Skin epidermis (tissue), 12 donors: ENCODE measurements around the gene CSNK1G3.

ENCODE experiments used
- H3K27ac ChIP-seq, 21 experiments: fragments of 200-600 bp; sonication (generic) in 11 of 21; one replicate each; pipeline ENCODE4 v1.5.0; 2020; ENCODE audit warnings: mild to moderate bottlenecking in 3 of 21, inconsistent platforms in 2 of 21, moderate library complexity in 2 of 21
- H3K4me3 ChIP-seq, 7 experiments: fragments of 200-600 bp; sonication (generic) in 2 of 7; one replicate each; pipeline ENCODE4 v1.5.0; 2020; ENCODE audit warnings: inconsistent platforms in 2 of 7, mild to moderate bottlenecking in 2 of 7, moderate library complexity in 1 of 7

Gene CSNK1G3

DNA sequence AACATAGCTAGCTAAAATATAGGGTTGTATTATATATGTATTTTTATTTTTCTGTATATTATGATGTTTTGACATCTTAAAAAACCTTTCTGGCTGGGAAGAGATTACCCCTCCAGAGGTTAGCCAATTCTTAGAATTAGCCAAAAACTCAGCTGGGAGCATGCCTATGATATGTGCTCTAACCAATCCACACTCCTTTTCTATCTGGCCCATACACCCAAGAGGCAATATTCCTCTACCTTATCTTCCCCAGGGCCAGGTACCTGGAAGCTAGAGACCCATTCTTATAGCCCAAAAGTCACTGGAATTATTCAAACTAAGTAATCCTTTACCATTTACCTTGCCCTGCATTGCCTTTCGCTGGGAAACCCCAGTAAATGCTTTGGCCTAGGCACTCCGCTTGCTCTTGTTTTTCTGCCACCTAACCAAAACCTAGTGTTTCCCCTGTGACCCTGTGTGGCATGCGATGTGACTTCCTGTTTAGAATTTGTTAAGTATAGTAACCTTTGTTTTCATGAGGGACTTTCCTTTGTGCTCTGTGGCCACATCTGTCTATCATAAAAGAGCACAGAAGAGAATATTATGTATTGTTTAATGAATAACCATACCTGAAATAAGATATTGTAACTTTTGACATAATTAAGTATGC is 37.4 kb downstream of the CSNK1G3 start:
- H3K27ac ChIP-seq = no peak overlapping the region

DNA sequence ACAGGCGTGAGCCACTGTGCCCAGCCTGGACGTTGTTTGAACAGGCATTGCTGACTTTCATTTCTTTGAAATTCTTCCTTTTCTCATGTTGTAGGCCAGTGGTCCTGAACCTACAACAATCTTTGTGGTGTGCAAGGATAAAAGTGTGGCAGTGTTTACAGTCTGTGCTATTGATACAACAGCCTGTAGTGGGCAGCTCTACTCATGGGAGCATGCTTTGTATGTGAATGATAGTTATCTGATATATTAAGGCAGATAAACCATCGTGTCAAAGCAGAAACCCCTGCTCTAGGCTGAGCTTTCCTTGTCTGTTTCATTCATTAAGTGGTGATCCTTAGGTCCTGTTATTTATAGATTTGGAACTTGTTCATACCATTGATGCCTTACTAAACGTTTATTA is 42.6 kb downstream of the CSNK1G3 start:
- Histone ChIP-seq H3K27ac (no peak overlapping the region), H3K4me3 (no peak overlapping the region)

More for the DNA sequence above, 37.4 kb downstream of the CSNK1G3 start:
- H3K4me3 ChIP-seq = no peak overlapping the region

DNA sequence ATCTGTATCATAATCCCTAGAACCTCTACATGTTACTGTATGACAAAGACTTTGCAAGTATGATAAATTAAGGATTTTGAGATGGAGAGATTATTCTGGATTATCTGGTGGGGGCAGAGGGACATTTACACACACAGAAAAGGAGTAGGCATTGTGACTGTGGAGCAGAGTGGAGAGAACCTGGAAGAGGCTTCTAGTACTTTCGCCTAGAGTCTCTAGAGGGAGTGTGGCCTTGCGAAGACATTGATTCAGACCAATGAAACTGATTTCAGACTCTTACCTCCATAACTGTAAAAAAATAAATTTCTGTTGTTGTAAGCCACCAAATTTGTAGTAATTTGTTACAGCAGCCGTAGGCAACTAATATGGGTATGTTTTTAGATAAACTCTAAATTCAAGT is 45.9 kb downstream of the CSNK1G3 start:
- Histone ChIP-seq H3K27ac (no peak overlapping the region), H3K4me3 (no peak overlapping the region)

DNA sequence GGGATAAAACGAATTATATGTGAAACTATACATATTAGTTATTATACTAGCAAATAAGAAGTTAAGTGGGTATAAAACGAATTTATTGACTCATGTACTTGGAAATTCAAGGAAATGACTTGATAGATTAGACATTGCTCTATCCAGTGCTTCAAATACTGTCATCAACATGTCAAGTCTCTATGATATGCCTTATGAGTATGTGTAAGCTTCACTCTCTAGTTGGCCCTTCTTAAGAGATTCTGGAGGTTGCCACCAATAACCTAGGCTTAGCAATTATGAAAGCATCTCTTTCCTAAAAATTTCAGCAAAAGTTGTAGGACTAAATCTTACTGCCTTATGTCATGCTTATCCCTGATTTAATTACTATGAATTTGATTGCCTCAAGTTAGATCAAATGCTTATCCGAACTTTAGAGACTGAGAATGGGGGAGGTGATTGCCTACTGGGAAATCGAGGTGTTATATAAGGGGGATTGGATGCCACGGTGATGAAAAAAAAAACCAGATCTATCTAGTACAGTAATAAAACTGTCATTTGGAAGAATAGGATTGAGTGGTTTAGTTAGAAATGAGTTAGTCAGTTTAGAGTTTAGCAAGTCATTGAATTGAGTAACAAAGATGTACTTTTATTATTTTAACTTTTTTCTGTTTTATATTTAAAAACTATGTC is 46.9 kb downstream of the CSNK1G3 start:
- Histone ChIP-seq H3K27ac (no peak overlapping the region), H3K4me3 (no peak overlapping the region)

DNA sequence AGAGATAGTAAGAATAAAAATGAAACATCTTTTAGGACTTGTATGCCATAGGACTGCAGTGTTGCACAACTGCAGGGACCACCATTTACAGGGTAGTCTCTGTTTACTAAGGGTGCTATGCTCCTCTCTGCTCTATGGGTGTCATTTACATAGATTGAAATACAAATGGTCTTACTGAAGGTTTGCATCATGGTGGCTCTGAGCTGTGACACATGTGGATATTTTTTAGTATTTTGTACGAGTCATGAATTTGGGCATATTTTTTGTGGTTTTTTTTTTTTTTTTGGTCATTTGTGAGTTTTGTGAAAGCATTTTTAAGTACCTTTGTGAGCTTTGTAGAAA is 47.4 kb downstream of the CSNK1G3 start:
- Histone ChIP-seq H3K4me3 (no peak overlapping the region), H3K27ac (no peak overlapping the region)

DNA sequence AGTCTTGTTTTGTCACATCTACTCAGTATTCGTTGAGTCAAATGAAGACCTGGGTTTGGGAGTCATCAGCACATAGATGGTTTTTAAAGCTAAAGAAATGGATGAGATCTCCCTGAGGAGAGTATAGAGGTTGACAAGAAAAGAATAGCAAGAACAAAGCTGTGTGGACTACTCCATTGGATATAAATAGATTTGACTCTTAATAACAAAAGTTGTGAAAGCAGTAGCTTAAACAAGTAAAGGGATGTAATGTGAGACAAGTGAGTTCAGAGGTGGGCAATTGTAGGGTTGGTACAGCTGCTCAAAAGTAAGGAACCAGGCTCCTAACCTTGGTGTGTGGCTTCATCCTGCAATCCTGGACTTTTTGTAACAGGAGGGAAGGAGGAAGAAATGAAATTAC is 49.3 kb downstream of the CSNK1G3 start:
- Histone ChIP-seq H3K27ac (no peak overlapping the region), H3K4me3 (no peak overlapping the region)

DNA sequence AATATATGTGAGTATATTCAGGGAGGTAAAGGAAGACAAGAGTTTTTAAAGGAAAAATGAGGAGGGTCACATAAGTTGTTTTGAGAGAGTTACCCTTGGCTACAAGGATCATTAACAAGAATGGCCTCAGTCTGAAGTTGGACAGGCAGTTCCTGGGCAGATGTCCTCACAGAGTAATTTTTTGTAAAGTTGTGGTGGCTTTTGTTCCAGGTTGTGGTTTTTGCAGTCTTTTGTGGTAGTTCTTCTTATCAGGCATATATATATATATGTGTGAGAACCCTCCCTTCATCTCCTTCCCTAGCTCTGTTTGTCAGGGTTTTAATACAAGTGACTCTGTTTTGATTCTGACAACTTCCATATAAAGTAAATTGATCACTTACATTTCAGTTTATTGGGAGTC is 60.0 kb downstream of the CSNK1G3 start:
- Histone ChIP-seq H3K4me3 (no peak overlapping the region), H3K27ac (no peak overlapping the region)

DNA sequence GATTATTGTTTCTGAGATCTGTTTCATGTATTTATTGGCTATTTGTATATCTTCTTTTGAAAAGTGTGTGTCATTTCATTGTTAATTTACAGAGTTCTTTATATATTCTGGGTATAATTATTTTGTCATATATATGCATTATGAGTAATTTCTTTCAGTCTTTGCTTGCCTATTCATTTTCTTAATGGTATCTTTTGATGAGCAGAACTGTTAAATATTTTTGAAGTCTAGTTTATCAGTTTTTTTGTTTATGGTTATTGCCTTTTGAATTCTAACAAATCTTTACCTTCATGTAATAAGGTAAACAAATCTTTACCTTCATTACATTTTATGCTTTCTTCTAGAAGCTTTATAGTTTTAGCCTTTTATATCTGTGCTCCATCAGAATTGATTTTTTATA is 66.4 kb downstream of the CSNK1G3 start:
- no peak overlapping the region for H3K4me3 ChIP-seq
- H3K27ac ChIP-seq = no peak overlapping the region

DNA sequence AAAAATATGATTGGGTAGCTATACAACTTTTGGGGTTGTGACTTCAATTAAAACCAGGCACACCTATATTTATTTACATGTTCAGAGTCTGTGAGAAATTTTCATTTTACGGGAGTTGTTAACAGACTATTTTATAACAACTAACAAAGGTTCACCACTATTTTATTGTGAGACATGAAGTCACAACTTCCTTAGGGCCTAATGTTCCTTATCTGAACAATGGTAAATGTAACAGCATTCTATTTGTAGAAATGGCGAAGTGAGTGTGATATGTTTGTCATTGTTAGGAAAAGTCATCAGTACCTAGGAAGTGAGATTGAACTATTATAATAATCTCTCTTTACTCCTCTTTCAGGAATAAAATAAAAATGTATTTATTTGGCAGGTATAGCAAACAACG is 67.4 kb downstream of the CSNK1G3 start:
- Histone ChIP-seq H3K27ac (no peak overlapping the region), H3K4me3 (no peak overlapping the region)

DNA sequence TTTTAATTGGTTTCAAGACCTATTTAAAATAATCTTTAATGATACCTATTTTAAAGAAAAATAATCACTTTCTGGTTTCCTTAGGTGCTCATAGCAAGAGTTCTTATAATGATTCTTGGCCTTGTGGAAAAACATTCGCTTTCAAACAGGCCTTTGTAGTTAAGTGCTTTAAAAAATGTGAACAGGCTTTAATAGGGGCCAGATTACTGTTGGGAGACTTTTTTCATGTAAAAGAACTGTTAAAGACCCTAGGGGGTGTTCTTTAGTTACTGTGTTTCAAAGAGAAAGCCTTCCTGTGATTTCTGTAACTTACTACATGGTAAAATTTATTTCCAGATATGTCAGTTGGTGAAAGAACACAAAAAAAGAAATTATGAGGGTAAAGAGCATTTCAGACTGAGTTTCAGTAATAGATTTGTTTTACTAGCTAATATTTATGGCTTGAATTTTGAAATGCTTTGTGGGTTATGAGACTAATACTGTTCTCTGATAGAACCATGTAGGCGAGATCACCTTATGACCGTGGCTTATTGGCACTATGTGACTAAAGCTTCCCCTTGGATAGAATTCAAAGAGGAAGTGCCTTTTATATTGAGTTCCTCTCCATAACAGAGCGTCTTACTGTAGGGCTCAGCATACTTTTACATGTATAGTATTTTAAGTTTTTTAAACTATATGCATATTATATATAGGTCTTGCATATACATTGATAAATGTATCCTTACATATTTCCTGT is 70.7 kb downstream of the CSNK1G3 start:
- no peak overlapping the region for H3K4me3 ChIP-seq

DNA sequence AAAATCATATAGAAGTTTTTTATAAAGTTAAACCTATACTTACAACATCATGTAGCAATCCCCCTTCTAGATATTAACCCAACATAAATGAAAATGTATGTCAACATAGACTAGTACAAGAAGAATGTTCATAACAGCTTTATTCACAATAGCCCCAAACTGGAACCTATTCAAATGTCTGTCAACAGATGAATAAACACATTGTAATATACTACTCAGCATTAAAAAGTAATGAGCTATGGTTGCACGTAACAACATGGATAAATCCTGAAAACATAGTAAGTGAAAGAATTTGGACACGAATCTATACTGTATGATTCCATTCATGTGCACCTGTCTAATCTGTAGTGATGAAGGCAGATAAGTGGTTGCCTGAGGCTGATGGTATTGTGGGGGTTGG is 73.9 kb downstream of the CSNK1G3 start:
- Histone ChIP-seq H3K27ac (no peak overlapping the region), H3K4me3 (no peak overlapping the region)

More for the DNA sequence above, 70.7 kb downstream of the CSNK1G3 start:
- no peak overlapping the region for H3K27ac ChIP-seq

DNA sequence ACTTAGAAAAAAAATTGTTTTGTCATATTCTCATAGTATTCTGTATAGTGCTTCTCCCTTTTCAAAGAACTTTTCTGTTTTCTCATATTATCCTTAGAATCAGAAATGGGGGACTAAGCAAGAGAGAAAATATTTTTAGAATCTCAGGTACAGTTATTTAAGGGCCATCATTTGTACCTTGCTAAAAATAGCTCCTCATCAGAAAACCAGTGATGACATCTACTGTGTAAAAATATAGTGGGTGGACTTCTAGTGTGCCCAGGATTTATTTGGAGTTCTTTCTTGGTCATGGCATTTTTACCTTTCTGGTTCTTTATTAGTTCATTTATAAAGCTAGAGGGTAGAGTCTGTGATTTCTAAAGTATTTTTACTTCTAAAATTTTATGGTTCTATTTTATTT is 82.5 kb downstream of the CSNK1G3 start:
- Histone ChIP-seq H3K4me3 (no peak overlapping the region), H3K27ac (no peak overlapping the region)

DNA sequence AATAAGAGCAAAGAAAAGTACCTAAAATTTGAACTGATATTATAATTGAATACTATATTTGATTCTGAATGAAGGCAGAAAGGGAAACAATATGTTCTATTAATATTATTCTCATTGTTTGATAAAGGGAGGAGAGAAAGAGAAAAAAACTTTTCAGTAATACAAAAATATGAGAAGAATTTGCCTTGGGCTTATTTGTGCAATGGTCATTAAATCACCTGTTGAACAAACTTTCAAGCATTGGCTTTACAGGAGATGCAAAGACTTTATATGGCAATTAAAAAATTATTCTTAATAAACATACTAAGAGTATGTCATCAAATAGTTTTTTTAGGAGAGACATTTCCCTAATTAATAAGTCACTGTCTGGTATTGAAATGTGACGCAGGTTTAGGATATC is 85.0 kb downstream of the CSNK1G3 start:
- no peak overlapping the region for H3K27ac ChIP-seq
- H3K4me3 ChIP-seq = no peak overlapping the region

DNA sequence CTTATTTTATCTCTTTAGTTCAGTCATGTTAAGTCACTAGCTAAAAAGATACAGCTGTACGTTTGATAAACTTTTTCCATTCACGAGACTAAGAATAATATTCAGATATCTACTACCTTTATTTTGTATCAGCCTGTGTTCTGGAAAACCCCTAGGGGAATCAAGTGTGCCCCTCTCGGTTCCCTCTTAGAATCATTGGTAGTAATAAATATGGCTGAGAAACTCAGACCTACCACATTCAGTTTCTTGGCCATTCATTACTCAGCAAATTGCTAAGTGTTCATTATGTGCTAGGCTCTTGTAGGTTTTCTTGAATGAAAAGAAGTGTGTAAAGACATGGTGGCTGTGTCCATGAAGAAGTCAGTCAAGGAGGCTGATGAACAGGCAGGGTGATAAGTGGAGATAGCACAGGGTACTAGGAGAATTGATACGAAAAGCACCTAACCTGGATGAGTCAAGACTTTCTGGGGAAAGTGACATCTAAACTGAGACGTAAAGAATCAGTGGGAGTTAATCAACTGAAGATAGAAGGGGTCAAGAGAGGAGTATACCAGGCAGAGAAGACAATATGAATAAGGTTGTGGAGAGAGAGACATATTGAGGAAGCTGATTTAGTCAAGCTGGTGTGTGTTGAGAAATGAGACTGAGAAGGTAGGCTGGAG is 86.2 kb downstream of the CSNK1G3 start:
- Histone ChIP-seq H3K27ac (no peak overlapping the region), H3K4me3 (no peak overlapping the region)

DNA sequence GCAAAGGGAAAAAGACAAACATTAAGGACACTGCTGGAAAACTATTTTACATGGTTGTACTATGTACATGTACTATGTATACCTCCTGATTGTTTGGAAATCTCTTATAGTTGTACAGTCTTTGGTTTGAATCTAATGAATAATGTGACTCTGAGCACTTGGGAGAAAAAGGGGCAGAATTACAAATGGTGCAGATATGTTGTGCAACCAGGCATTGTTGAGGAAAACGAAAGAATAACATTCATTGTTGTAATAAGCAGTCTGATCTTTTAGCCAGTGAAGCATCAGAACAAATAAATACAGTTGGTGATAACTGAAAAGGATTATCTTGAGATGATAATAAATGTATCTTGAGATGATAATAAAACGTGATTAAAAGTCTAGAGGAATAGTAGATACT is 87.2 kb downstream of the CSNK1G3 start:
- H3K27ac ChIP-seq = no peak overlapping the region
- H3K4me3 ChIP-seq = no peak overlapping the region

DNA sequence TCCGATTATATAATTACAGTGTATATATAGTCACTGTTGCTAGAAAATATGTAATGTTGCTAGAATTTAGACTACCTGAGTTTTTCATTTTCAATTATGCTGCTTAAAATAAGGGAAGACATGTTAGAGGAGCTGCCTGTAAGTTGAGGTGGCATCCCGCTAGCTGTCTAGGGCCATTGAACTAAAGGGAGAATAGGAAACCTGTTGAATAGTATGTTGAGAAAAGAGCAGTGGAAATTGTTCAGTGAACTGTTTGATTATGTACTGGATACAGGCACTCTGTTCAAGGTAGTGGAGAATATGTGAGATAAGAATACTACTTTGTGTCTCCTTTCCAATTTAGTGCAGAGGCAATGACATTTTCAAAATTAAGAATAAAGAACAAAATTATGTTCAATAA is 89.6 kb downstream of the CSNK1G3 start:
- Histone ChIP-seq H3K4me3 (no peak overlapping the region), H3K27ac (no peak overlapping the region)

DNA sequence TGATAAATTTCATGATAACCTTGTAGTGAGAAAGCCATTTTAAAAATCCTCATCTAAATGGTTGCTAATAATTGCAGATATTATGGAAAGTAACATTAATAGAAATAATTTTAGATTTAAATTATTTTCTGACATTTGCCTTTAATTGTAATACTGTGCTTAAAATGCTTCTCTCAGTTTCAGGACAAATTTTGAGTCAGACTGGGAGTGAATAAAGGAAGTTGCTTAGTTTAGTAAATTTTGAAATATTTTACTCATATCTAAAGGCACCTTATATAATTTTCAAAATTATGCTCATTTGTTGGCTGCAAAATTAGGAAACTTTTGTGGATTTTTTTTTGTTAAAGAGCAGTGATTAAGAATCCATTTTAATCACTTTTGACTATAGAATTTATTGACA is 93.8 kb downstream of the CSNK1G3 start:
- Histone ChIP-seq H3K4me3 (no peak overlapping the region), H3K27ac (no peak overlapping the region)

DNA sequence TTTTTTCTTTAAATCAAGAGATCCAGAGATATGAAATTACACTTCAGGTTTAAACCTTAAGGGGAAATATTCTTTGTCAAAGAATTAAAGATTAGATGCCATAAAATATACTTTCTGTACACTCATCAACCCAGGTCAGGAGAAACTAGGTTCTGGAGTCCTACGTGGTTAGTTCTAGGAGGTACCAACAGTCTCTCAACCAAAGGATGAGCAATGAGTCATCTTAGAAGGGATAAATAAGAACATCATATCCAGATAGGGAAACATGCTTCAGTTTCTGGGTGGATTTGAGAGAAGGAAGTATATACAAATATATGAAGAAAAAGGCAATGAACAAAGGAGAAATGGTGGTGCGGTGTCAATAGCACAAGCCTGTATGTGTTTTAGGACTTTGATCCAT is 98.2 kb downstream of the CSNK1G3 start:
- Histone ChIP-seq H3K27ac (no peak overlapping the region), H3K4me3 (no peak overlapping the region)

DNA sequence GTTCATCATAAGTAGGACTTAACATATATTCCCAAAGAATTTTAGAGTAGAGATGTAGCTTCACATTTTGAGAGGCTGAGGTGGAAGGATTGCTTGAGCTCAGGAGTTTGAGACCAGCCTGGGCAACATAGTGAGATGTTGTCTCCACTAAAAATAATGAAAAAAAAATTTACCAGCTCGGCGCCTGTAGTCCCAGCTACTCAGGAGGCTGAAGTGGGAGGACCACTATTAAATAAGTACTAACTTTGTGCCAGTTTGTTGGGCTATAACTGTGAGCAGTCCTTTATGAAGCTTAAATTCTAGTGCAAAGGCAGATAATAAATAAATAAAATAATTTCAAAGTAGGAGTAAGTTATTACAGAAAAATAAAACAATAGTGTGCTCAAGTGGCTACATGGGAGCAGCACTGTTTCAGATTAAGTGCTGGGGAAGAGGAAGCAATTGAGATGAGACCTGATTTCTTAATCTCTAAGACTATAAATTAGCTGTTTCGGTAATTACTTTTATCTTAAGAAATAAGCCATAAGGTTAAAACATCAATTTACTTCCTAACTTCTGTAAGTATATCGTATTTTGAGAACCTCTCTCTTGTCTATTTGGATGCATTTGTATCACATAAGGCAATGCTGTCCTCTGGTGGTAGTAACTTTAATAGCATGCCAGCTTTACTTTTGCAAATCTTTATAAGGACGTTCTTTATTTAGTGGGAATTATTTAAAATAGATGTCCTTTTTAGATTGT is 98.9 kb downstream of the CSNK1G3 start:
- Histone ChIP-seq H3K27ac (no peak overlapping the region), H3K4me3 (no peak overlapping the region)

DNA sequence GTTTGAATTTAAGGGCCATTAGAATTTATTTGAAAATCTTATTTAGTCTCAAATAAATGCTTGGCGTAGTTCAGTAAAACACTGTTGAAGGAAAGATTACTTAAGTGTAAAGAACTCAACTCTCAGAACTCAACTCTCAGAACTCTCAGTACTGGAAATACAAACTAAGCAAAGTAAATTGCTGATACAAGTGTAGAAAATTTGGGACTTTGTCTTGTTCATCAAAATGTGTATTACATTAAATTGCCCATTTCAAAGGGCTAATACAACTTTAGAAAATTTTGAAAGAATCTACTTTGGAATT is 99.4 kb downstream of the CSNK1G3 start:
- Histone ChIP-seq H3K27ac (no peak overlapping the region), H3K4me3 (no peak overlapping the region)
